ENCODE data around the gene MFSD6. TPM values are rescaled to one million over a fixed set of nuclear protein-coding genes. Genes with fewer than 3 reads are reported as not detected.

MFSD6 gene
- total and polyA plus RNA-seq, 2 of the 8 experiments (the other 6 are each of a cell fraction or from before 2014, with no cell fraction given) = 1.8 to 5.1 TPM

DNA sequence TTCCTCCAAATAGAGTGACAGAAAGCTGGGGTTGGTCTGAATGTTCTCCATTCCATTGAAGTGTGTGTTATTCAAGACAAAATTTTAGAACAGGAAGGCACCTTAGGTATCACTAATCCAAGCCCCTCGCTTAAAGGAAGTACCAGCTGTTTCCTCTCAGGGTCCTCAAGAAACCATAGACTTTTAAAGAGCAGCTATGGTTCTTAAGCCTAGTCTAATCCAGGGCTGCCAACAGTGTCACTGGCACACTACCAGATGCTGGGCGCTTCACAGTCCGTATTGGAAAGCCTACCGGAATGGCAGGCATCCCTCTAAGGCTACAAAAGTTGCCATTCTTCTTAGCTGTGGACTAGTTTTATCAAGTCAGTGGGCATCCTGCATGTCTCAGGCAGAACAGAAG is 124.4 kb downstream of the MFSD6 start:
- no peak for TF ChIP-seq CBX8 (IDR thresholded peaks at IDR 0.05; ENCODE audit: borderline replicate concordance, low read depth, low read length)
- no peak for TF ChIP-seq PHF8 (conservative IDR thresholded peaks at IDR 0.05; ENCODE audit: low read depth, low read length)
- no peak for TF ChIP-seq SP1 (IDR thresholded peaks at IDR 0.05; ENCODE audit: low read depth, low read length)
- TF ChIP-seq TCF12 (IDR thresholded peaks at IDR 0.05; ENCODE audit: low read depth, low read length) = no peak
- no peak for TF ChIP-seq POLR2AphosphoS5 (IDR thresholded peaks at IDR 0.05; ENCODE audit: low read depth, low read length)
- no peak for TF ChIP-seq KDM4A (IDR thresholded peaks at IDR 0.05; ENCODE audit: low read depth, low read length, severe bottlenecking)
- no peak for TF ChIP-seq CBX5 (IDR thresholded peaks at IDR 0.05; ENCODE audit: low read depth, low read length)
- TF ChIP-seq TAF1 (IDR thresholded peaks at IDR 0.05; ENCODE audit: low read depth, low read length) = no peak
- no peak for TF ChIP-seq CTBP2 (IDR thresholded peaks at IDR 0.05; ENCODE audit: borderline replicate concordance, insufficient read depth, insufficient read length, low read length)
- no peak for TF ChIP-seq SP2 (IDR thresholded peaks at IDR 0.05; ENCODE audit: low read length)
- no peak for TF ChIP-seq SRF (IDR thresholded peaks at IDR 0.05; ENCODE audit: low read depth, low read length)
- no peak for TF ChIP-seq RFX5 (IDR thresholded peaks at IDR 0.05; ENCODE audit: borderline replicate concordance, low read depth, low read length)
- no peak for TF ChIP-seq POU5F1 (IDR thresholded peaks at IDR 0.05; ENCODE audit: low read depth, low read length)
- no peak overlapping the region for H3K9ac ChIP-seq (replicated peaks in 1 of 4; ENCODE audit: extremely low read depth in 1 of 4, low read depth in 3 of 4, low read length in 3 of 4)
- H2AK5ac ChIP-seq (ENCODE audit: low read depth, low read length) = no peak overlapping the region
- H4K8ac ChIP-seq (ENCODE audit: extremely low read depth, insufficient read depth, low read length) = no peak overlapping the region
- H4K91ac ChIP-seq (replicated peaks; ENCODE audit: insufficient read length, low read length) = no peak overlapping the region
- H3K23ac ChIP-seq (ENCODE audit: insufficient read length) = no peak overlapping the region
- FAIRE-seq (no peak), DNase-seq (ENCODE audit: low read depth in 1 of 2, low spot score in 2 of 2) (no peak)
- H3K27ac ChIP-seq (ENCODE audit: low read depth, low read length) = no peak overlapping the region
- WGBS, 2 experiments (ENCODE audit: extremely low coverage in 1 of 2, insufficient coverage in 1 of 2, insufficient read length in 1 of 2, insufficient replicate concordance in 2 of 2, low coverage in 1 of 2, low lambda C conversion rate in 2 of 2, missing lambda C conversion rate in 1 of 2) = 96% methylated on average over 4 of the region's 4 CpGs; no CpG with 5 or more reads in 1 of the 2 experiments
- H2BK120ac ChIP-seq (replicated peaks; ENCODE audit: low read depth, low read length) = no peak overlapping the region
- H3K79me1 ChIP-seq (ENCODE audit: low read depth, low read length) = 0 out of 2 replicates have a peak, but pooled peaks cover 2% of the 10 kb centered on the region
- ChIA-PET POLR2A (ENCODE audit: partially characterized antibody) (no interaction called here), CTCF (ENCODE audit: partially characterized antibody) (interaction anchor here (0.9 to 1.2 kb wide), 3 partner anchors 22 to 147 kb away, joined by 3 read pairs; no protein-coding TSS in a partner anchor)
- no peak overlapping the region for H3K4me2 ChIP-seq (ENCODE audit: insufficient read depth in 1 of 2, low read depth in 2 of 2, low read length in 2 of 2)
- H3K14ac ChIP-seq (ENCODE audit: insufficient read length) = no peak overlapping the region
- no peak overlapping the region for H2AFZ ChIP-seq (ENCODE audit: low read length)
- H3K9me3 ChIP-seq (ENCODE audit: insufficient read depth in 2 of 2, low read depth in 1 of 2, low read length in 1 of 2) = no peaks in the 10 kb centered on the region; a peak in 1 of 4 replicates
- H3K4me1 ChIP-seq (replicated peaks in 1 of 4; ENCODE audit: control insufficient read depth in 3 of 4, insufficient read depth in 4 of 4, low read length in 3 of 4) = peaks cover 5 to 15% (median 9%) of the 10 kb centered on the region in 4 experiments; a peak in 5 of 7 replicates
- H4K20me1 ChIP-seq (replicated peaks in 1 of 2; ENCODE audit: control insufficient read depth in 1 of 2, insufficient read depth in 2 of 2, low read length in 2 of 2) = no peaks in the 10 kb centered on the region
- H3K79me2 ChIP-seq (ENCODE audit: control insufficient read depth in 1 of 2, insufficient read depth in 2 of 2, low read length in 2 of 2) = no peaks in the 10 kb centered on the region
- 0 out of 2 replicates have a peak, but pooled peaks cover 4% of the 10 kb centered on the region for H3K23me2 ChIP-seq (ENCODE audit: low read depth, low read length)
- no peak overlapping the region for H2BK5ac ChIP-seq (ENCODE audit: low read depth, low read length)
- H3K4ac ChIP-seq (replicated peaks; ENCODE audit: insufficient read length, low read depth, low read length) = no peak overlapping the region
- H3K18ac ChIP-seq (ENCODE audit: extremely low read depth, low read length) = no peak overlapping the region
- no peak overlapping the region for H3K4me3 ChIP-seq (ENCODE audit: extremely low read depth in 1 of 4, insufficient read depth in 2 of 4, low read depth in 3 of 4, low read length in 4 of 4)
- H4K5ac ChIP-seq (ENCODE audit: insufficient read length, low read depth, low read length) = no peak overlapping the region
- no peak overlapping the region for H3K56ac ChIP-seq (replicated peaks; ENCODE audit: insufficient read length, low read depth, low read length)
- no peak overlapping the region for H2BK15ac ChIP-seq (ENCODE audit: low read length)
- no peaks in the 10 kb centered on the region for H3K27me3 ChIP-seq (replicated peaks in 1 of 4; ENCODE audit: control insufficient read depth in 3 of 4, extremely low read depth in 1 of 4, insufficient read depth in 3 of 4, low read length in 3 of 4)
- H2BK20ac ChIP-seq (ENCODE audit: low read length) = no peak overlapping the region
- no peak overlapping the region for H2BK12ac ChIP-seq (ENCODE audit: low read depth, low read length)
- peaks cover 0 to under 1% (median 0%) of the 10 kb centered on the region in 4 experiments; a peak in 1 of 8 replicates for H3K36me3 ChIP-seq (ENCODE audit: control insufficient read depth in 2 of 4, insufficient read depth in 4 of 4, low read length in 3 of 4)
